SK-N-SH (cell line): ENCODE data around the gene SYT7. TPM values are rescaled to one million over a fixed set of nuclear protein-coding genes. Genes with fewer than 3 reads are reported as not detected.
A peak's percentile ranks its signal among the peaks of the same experiment; 100 is the strongest.

Source experiments
- CTCF ChIA-PET: fragments of 300-600, 350-600 bp; formaldehyde crosslinking; extraction: SDS; loops from one replicate; lab custom pipeline; 2021; lab: Yijun Ruan, JAX
- POLR2A ChIA-PET: fragments of 350-600 bp; sonication (Branson Sonifier 250); formaldehyde crosslinking; extraction: SDS; loops from one replicate; lab custom pipeline; 2020; ENCODE audit warnings: antibody characterized with exemption, inconsistent platforms; lab: Yijun Ruan, JAX
- DNase-seq: peaks from one replicate; pipeline ENCODE4 v3.0.0; 2012
- H2AFZ ChIP-seq: fragments of 200-600 bp; sonication (generic); 2 replicates; pipeline ENCODE4 v1.8.1; 2016; ENCODE audit warnings: antibody characterized with exemption, mild to moderate bottlenecking, low read depth
- H3F3A ChIP-seq: fragments of 200-600 bp; sonication (generic); replicated peaks from 2 replicates; pipeline ENCODE3; 2016; ENCODE audit warnings: antibody characterized with exemption, mild to moderate bottlenecking; ENCODE audit not compliant: insufficient read depth
- H3K27ac ChIP-seq, 2 experiments: fragments of 200-500 bp in 1 of 2; fragments of 200-600 bp in 1 of 2; sonication (Bioruptor generic) in 1 of 2; sonication (generic), shearing (Covaris generic) in 1 of 2; 2 replicates each; pipeline versions ENCODE4 v1.5.1 to v1.6.1; 2014 to 2016; ENCODE audit warnings: low read depth in 2 of 2, inconsistent platforms in 1 of 2, low read length in 1 of 2, mild to moderate bottlenecking in 1 of 2, mixed read lengths in 1 of 2
- H3K27me3 ChIP-seq: fragments of 200-600 bp; sonication (generic), shearing (Covaris generic); 2 replicates; pipeline ENCODE4 v1.6.1; 2016; ENCODE audit warnings: mixed run types; ENCODE audit not compliant: insufficient read depth
- H3K36me3 ChIP-seq, 2 experiments: fragments of 200-500 bp in 1 of 2; fragments of 200-600 bp in 1 of 2; sonication (Bioruptor generic) in 1 of 2; sonication (generic) in 1 of 2; replicated peaks in 1 of 2; 2 replicates each; pipeline versions ENCODE3 to v1.5.1; 2014 to 2016; ENCODE audit warnings: low read length in 1 of 2, mild to moderate bottlenecking in 1 of 2; ENCODE audit not compliant: insufficient read depth in 2 of 2, control insufficient read depth in 1 of 2
- H3K4me1 ChIP-seq, 2 experiments: fragments of 200-500 bp in 1 of 2; fragments of 200-600 bp in 1 of 2; sonication (Bioruptor generic) in 1 of 2; sonication (generic), shearing (Covaris generic) in 1 of 2; 2 replicates each; pipeline versions ENCODE4 v1.5.1 to v1.6.1; 2014 to 2016; ENCODE audit warnings: low read depth in 1 of 2, low read length in 1 of 2, mixed run types in 1 of 2; ENCODE audit not compliant: insufficient read depth in 2 of 2, control insufficient read depth in 1 of 2
- H3K4me2 ChIP-seq: fragments of 200-600 bp; sonication (generic), shearing (Covaris generic); 2 replicates; pipeline ENCODE4 v1.6.1; 2017; ENCODE audit warnings: mixed run types
- H3K4me3 ChIP-seq, 2 experiments: fragments of 200-500 bp in 1 of 2; fragments of 200-600 bp in 1 of 2; sonication (Bioruptor generic) in 1 of 2; sonication (generic), shearing (Covaris generic) in 1 of 2; 2 replicates each; pipeline versions ENCODE4 v1.5.1 to v1.8.1; 2014 to 2016; ENCODE audit warnings: low read depth in 2 of 2, inconsistent platforms in 1 of 2, low read length in 1 of 2, mild to moderate bottlenecking in 1 of 2, mixed read lengths in 1 of 2, moderate library complexity in 1 of 2
- H3K79me2 ChIP-seq: fragments of 200-600 bp; sonication (generic); 2 replicates; pipeline ENCODE4 v1.8.1; 2017; ENCODE audit warnings: mild to moderate bottlenecking; ENCODE audit not compliant: insufficient read depth
- H3K9ac ChIP-seq: fragments of 200-600 bp; sonication (generic); 2 replicates; pipeline ENCODE4 v1.6.1; 2017; ENCODE audit warnings: mixed run types
- H3K9me2 ChIP-seq: fragments of 200-600 bp; sonication (generic); 2 replicates; pipeline ENCODE4 v1.6.1; 2017; ENCODE audit warnings: mixed run types
- H3K9me3 ChIP-seq: fragments of 200-600 bp; sonication (generic); 2 replicates; pipeline ENCODE4 v1.6.1; 2017; ENCODE audit warnings: mixed run types, mild to moderate bottlenecking, moderate library complexity
- H4K20me1 ChIP-seq: fragments of 200-600 bp; sonication (generic); 2 replicates; pipeline ENCODE4 v1.6.1; 2017; ENCODE audit warnings: mild to moderate bottlenecking, mixed run types; ENCODE audit not compliant: insufficient read depth
- FOXJ3 ChIP-seq: sonication (generic); formaldehyde crosslinking; IDR thresholded peaks from 2 replicates; pipeline ENCODE4 v1.5.1; 2020; ENCODE audit warnings: mild to moderate bottlenecking, missing genetic modification reagents
- GABPA ChIP-seq: IDR thresholded peaks from 2 replicates; pipeline ENCODE4 v1.4.0; 2012; ENCODE audit warnings: low read depth, mild to moderate bottlenecking
- MXI1 ChIP-seq: IDR thresholded peaks from 2 replicates; pipeline ENCODE4 v1.6.1; 2012; ENCODE audit warnings: mild to moderate bottlenecking, low read depth, low read length, improper control_type of control experiment
- POLR2AphosphoS5 ChIP-seq: IDR thresholded peaks from 2 replicates; pipeline ENCODE4 v1.6.1; 2012; ENCODE audit warnings: low read depth, low read length
- RAD21 ChIP-seq: IDR thresholded peaks from 2 replicates; pipeline ENCODE4 v1.6.1; 2012; ENCODE audit warnings: mild to moderate bottlenecking, low read length
- RXRA ChIP-seq: IDR thresholded peaks from 2 replicates; pipeline ENCODE4 v1.4.0; 2012; ENCODE audit warnings: low read depth, mild to moderate bottlenecking, borderline replicate concordance
- SMC3 ChIP-seq: IDR thresholded peaks from 2 replicates; pipeline ENCODE4 v1.6.1; 2012; ENCODE audit warnings: low read depth, low read length, improper control_type of control experiment
- WGBS: methylation state at CpG from one replicate; pipeline ENCODE4 v1.1.6; 2017; ENCODE audit warnings: low lambda C conversion rate; 5-methylcytosine and 5-hydroxymethylcytosine counted together
- polyA plus RNA-seq, 3 experiments: library from polyadenylated mRNA; depleted of rRNA; stranded (reverse); fragments of >200 nt; gene quantifications; 2 replicates each; pipeline ENCODE4 v1.2.3, GENCODE V29; 2012
- TF ChIP-seq, protein P1 (sequence below): IDR thresholded peaks from 2 replicates; pipeline ENCODE4 v1.4.0; 2012; ENCODE audit warnings: low read depth
- TF ChIP-seq, protein P2 (sequence below): IDR thresholded peaks from 2 replicates; pipeline ENCODE4 v1.4.0; 2012; ENCODE audit warnings: low read depth, borderline replicate concordance
- TF ChIP-seq, protein P3 (sequence below): fragments of 150-350 bp; IDR thresholded peaks from 2 replicates; pipeline ENCODE4 v1.6.1; 2016; ENCODE audit warnings: mild to moderate bottlenecking, low read depth, low read length
- TF ChIP-seq, protein P4 (sequence below): fragments of 150-350 bp; IDR thresholded peaks from 2 replicates; pipeline ENCODE4 v1.6.1; 2017; ENCODE audit warnings: antibody characterized with exemption, low read length, low read depth, borderline replicate concordance

The SYT7 gene
- polyA plus RNA-seq, 1 of the 3 experiments (the other 2 are of a cell fraction), result 1.1 TPM

DNA sequence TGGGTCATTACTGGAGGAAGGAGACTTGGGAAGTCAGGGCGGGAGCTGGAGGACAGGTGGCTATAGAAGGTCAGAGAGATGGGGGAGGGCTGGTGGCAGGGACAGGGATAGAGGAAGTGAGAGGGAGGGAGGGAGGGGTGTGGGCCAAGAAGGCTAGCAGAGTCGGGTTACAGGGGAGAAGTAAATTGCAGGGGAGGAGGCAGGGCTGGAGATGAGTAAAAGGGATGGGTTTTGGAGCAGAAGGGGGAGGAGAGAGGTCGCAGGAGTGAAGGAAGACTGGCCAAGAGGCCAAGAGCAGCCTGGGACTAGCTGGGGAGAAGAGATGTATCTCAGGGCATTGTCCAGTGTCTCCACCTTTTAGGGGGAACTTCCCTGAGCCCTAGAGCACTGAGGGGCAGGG lies 39.3 kb downstream of the SYT7 start:
- peaks cover 0 to 63% of the 10 kb centered on the region in 2 experiments; a peak in 2 of 4 replicates for H3K4me1 ChIP-seq
- no peaks in the 10 kb centered on the region for H4K20me1 ChIP-seq
- ChIA-PET CTCF (interaction anchor here (0.8 to 5.4 kb wide), 13 partner anchors 10 to 64 kb away, joined by 3 to 36 read pairs (median 4); partner anchors contain the start of gene LRRC10B), POLR2A (interaction anchor here (1.2 to 1.8 kb wide), 2 partner anchors 10 to 12 kb away, joined by 4 to 7 read pairs; no protein-coding TSS in a partner anchor)
- no peak overlapping the region for H3K9ac ChIP-seq
- H3K9me2 ChIP-seq, result no peaks in the 10 kb centered on the region
- no peaks in the 10 kb centered on the region for H3K27me3 ChIP-seq
- H3K9me3 ChIP-seq, result no peaks in the 10 kb centered on the region
- peak; percentile 63 for DNase-seq
- H3K79me2 ChIP-seq, result no peaks in the 10 kb centered on the region
- no peaks in the 10 kb centered on the region for H3F3A ChIP-seq
- H3K4me2 ChIP-seq, result no peak overlapping the region
- WGBS, result 26% methylated on average over 3 of the region's 3 CpGs
- H3K27ac ChIP-seq, result peak overlapping the region in 1 of 2 experiments; percentile 88; a peak in 2 of 4 replicates
- no peaks in the 10 kb centered on the region for H3K36me3 ChIP-seq
- H2AFZ ChIP-seq, result no peak overlapping the region
- no peak for TF ChIP-seq RAD21
- TF ChIP-seq, protein P1, sequence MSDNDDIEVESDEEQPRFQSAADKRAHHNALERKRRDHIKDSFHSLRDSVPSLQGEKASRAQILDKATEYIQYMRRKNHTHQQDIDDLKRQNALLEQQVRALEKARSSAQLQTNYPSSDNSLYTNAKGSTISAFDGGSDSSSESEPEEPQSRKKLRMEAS, result no peak
- TF ChIP-seq, protein P2, sequence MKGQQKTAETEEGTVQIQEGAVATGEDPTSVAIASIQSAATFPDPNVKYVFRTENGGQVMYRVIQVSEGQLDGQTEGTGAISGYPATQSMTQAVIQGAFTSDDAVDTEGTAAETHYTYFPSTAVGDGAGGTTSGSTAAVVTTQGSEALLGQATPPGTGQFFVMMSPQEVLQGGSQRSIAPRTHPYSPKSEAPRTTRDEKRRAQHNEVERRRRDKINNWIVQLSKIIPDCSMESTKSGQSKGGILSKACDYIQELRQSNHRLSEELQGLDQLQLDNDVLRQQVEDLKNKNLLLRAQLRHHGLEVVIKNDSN, result no peak
- TF ChIP-seq POLR2AphosphoS5, result no peak
- TF ChIP-seq MXI1, result no peak
- no peak for TF ChIP-seq SMC3
- H3K4me3 ChIP-seq, result no peak overlapping the region

DNA sequence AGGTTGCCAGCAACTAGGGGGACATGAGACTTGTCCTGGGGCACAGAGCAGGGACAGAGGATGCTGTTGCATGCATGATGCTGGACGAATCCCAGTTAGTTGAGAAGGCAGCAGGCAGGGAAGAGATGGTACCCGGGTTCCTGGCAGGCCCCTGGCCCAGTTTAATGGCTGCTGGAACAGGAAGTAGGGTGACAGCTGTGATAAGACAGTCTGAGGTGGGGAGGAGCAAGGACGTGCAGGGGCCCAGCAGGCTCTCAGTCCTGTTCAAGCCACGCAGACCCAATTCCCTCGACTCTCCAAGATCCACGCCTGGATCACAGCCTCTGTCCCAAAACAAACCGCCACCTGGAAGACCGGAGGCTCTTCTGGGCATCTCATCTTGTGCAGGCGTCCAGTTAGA lies 40.3 kb downstream of the SYT7 start:
- 50% methylated on average over 6 of the region's 9 CpGs for WGBS
- no peaks in the 10 kb centered on the region for H3K27me3 ChIP-seq
- H4K20me1 ChIP-seq, result no peaks in the 10 kb centered on the region
- H3K9ac ChIP-seq, result no peak overlapping the region
- H3K27ac ChIP-seq, result peak overlapping the region in 1 of 2 experiments; percentile 88; a peak in 2 of 4 replicates
- no peaks in the 10 kb centered on the region for H3K36me3 ChIP-seq
- H3K9me3 ChIP-seq, result no peaks in the 10 kb centered on the region
- no peak overlapping the region for H2AFZ ChIP-seq
- H3K79me2 ChIP-seq, result no peaks in the 10 kb centered on the region
- no peak overlapping the region for H3K4me2 ChIP-seq
- H3K4me3 ChIP-seq, result no peak overlapping the region
- peak; percentile 60 for DNase-seq
- no peak for TF ChIP-seq RAD21
- TF ChIP-seq, protein P3, sequence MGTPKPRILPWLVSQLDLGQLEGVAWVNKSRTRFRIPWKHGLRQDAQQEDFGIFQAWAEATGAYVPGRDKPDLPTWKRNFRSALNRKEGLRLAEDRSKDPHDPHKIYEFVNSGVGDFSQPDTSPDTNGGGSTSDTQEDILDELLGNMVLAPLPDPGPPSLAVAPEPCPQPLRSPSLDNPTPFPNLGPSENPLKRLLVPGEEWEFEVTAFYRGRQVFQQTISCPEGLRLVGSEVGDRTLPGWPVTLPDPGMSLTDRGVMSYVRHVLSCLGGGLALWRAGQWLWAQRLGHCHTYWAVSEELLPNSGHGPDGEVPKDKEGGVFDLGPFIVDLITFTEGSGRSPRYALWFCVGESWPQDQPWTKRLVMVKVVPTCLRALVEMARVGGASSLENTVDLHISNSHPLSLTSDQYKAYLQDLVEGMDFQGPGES, result no peak
- TF ChIP-seq, protein P4, sequence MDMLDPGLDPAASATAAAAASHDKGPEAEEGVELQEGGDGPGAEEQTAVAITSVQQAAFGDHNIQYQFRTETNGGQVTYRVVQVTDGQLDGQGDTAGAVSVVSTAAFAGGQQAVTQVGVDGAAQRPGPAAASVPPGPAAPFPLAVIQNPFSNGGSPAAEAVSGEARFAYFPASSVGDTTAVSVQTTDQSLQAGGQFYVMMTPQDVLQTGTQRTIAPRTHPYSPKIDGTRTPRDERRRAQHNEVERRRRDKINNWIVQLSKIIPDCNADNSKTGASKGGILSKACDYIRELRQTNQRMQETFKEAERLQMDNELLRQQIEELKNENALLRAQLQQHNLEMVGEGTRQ, result no peak
- TF ChIP-seq MXI1, result no peak
- TF ChIP-seq POLR2AphosphoS5, result no peak
- no peak for TF ChIP-seq GABPA
- TF ChIP-seq FOXJ3 (CRISPR knock-in tag), result no peak
- no peak for TF ChIP-seq RXRA
- POLR2A ChIA-PET, result interaction anchor here (1.3 kb wide), 1 partner anchor 10 kb away, joined by 3 read pairs; no protein-coding TSS in a partner anchor
- no peaks in the 10 kb centered on the region for H3K9me2 ChIP-seq
- CTCF ChIA-PET, result interaction anchor here (0.9 to 3.8 kb wide), 8 partner anchors 21 to 41 kb away, joined by 3 to 22 read pairs (median 7); partner anchors contain the start of gene LRRC10B
- H3F3A ChIP-seq, result no peaks in the 10 kb centered on the region
- peaks cover 0 to 73% of the 10 kb centered on the region in 2 experiments; a peak in 2 of 4 replicates for H3K4me1 ChIP-seq
